D721Med (cell line): ENCODE measurements around the gene COX6A1.

Experiments
- DNase-seq: peaks from one replicate; pipeline ENCODE4 v3.0.0; 2011; ENCODE audit warnings: low spot score; ENCODE audit not compliant: insufficient read length
- FAIRE-seq: peaks from 2 replicates; lab custom pipeline; 2011; peaks lifted over from hg19 to GRCh38; lab: Jason Lieb, UNC
- TF ChIP-seq, protein P1 (sequence below): IDR thresholded peaks from 2 replicates; pipeline ENCODE4 v1.5.1; 2012; ENCODE audit warnings: mild to moderate bottlenecking, control low read depth; ENCODE audit not compliant: insufficient read depth; ENCODE audit errors: missing control alignments

COX6A1 gene

DNA sequence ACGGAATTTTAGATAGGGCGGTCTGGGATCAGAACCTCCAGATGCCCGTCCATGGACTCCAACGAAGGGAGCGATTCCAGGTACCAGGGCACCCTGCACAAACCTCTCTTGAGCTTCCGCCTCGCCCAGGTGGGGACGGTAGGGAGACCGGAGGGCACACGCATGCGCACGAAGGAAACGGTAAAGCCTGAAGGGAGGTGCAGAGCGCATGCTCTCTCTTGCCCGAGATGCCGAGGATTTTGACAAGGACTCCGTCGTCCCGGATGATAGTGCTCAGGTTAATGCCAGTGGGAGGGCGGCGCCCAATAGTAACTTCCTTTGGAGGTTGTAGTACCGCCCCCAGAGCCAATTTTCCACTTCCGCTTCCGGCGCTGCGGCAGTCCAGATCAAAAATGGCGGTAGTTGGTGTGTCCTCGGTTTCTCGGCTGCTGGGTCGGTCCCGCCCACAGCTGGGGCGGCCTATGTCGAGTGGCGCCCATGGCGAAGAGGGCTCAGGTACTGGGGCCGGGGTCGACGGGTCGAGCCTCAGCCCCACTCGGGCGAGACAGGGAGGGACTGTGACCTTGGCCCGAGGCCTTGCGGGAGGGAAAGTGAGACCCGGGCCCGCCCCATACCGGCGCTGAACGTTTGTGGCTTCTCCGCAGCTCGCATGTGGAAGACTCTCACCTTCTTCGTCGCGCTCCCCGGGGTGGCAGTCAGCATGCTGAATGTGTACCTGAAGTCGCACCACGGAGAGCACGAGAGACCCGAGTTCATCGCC, at the start of gene COX6A1:
Gene COX6A1, plus strand, starts transcription at position 379 of the 760 bp plus-strand sequence. Its CDS starts 14 bp downstream, at position 393.
- DNase-seq (peak; percentile 93), FAIRE-seq (no peak)
- TF ChIP-seq, protein P1, sequence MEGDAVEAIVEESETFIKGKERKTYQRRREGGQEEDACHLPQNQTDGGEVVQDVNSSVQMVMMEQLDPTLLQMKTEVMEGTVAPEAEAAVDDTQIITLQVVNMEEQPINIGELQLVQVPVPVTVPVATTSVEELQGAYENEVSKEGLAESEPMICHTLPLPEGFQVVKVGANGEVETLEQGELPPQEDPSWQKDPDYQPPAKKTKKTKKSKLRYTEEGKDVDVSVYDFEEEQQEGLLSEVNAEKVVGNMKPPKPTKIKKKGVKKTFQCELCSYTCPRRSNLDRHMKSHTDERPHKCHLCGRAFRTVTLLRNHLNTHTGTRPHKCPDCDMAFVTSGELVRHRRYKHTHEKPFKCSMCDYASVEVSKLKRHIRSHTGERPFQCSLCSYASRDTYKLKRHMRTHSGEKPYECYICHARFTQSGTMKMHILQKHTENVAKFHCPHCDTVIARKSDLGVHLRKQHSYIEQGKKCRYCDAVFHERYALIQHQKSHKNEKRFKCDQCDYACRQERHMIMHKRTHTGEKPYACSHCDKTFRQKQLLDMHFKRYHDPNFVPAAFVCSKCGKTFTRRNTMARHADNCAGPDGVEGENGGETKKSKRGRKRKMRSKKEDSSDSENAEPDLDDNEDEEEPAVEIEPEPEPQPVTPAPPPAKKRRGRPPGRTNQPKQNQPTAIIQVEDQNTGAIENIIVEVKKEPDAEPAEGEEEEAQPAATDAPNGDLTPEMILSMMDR: no peak

DNA sequence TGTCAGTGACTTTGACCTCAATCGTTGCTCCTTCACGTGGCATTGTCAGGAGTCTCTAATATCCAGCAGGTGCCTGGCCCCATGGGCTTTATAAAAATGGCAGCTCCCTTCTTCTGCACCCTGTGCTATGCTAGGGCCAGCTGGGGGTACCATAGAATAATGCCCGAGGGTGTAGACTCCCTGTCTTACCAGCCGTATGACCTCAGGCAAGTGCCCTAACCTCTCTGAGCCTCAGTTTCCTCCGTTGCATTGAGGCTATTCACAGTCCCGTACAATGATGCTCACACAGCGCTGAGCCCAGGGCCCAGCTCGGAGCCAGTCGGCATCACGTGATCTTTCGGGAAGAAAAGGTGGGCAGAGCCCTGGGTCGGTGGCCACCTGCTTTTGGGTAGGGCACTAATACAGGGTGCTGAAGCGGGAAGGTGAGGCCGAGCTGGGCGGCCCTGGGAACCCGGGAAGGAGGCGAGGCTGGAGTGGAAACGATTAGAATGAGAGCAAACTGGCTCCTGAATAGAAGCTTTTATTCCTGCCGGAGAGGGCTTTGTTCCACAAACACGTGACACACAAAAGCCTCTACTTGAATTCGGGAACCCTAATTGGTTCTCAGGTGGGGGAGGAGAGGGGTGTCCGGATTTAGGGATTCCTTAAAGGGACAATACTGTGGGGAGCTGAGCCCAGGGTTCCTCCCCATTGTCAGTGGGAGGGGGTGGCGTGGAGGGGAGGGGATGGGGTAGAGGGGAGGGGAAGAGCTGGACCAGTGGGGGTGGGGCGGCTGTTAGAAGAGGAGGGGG, 49.0 kb upstream of the COX6A1 start:
- DNase-seq (no peak), FAIRE-seq (no peak)
- TF ChIP-seq, protein P1: no peak

DNA sequence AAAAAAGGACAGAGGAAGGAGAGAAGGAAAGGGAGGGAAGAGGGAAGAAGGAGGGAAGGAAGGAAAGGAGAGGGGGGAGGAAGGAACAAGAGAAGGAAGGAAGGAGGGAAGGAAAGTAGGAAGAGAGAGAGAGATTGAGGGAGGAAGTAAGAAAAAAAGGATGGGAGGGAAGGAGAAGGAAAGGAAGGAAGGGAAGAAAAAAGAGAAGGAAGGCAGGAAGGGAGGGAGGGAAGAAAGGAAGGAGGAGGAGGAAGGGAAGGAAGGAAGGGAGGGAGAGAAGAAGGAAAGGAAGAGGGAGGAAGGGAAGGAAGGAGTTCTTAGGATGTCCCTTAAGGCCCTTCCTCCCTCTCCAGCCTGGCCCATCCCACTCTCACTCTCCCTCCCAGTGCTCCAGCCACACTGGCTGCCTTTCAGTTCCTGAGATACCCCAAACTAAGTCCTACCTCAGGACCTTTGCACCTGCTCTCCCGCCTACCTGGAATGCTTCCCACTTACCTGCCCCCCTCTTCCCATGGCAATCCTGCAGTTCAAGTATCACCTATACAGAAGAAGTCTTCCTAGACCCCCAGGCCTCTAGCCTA, 47.3 kb upstream of the COX6A1 start:
- DNase-seq: no peak
- FAIRE-seq: no peak
- TF ChIP-seq, protein P1: no peak

DNA sequence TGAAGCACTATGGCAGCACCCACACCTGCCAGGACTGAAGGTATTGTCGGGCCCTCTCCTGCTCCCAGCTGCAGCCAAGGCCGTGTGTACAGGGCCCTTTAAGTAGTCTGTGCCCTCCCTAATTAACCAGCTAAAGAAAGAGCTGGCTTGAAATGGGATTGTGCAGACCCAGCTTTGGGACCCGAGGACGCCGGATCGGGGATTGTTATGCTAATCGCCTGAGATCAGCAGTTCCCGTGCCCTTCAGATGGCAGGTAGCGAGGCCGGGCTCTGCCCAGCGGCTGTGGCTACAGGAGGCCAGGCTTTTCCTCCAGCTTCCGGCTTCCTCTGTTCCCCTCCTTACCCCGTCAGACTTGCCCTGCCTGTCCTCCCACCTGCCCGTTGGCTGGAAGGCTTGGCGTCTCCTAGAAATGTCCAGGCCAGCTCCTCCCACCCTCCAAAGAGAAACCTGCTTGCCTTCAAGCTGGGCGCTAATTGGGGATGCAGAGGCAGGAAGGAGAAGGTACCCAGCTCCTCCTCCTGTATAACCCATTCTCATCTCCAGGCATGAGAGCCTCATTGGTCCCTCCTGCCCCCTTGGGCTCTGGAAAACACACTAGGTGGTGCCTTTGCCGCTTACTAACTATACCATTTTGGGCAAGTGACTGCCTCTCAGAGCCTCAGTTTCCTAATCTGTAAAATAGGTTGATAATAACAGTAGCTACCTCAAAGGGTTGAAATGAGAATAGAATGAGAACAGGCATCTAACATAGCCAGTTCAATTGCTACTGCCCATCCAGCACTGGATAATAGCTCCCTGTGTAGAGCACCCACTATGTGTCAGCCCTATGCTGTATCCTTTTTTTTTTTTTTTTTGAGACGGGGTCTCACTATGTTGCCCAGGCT, 43.2 kb upstream of the COX6A1 start:
- TF ChIP-seq, protein P1: no peak
- no peak for DNase-seq
- no peak for FAIRE-seq

DNA sequence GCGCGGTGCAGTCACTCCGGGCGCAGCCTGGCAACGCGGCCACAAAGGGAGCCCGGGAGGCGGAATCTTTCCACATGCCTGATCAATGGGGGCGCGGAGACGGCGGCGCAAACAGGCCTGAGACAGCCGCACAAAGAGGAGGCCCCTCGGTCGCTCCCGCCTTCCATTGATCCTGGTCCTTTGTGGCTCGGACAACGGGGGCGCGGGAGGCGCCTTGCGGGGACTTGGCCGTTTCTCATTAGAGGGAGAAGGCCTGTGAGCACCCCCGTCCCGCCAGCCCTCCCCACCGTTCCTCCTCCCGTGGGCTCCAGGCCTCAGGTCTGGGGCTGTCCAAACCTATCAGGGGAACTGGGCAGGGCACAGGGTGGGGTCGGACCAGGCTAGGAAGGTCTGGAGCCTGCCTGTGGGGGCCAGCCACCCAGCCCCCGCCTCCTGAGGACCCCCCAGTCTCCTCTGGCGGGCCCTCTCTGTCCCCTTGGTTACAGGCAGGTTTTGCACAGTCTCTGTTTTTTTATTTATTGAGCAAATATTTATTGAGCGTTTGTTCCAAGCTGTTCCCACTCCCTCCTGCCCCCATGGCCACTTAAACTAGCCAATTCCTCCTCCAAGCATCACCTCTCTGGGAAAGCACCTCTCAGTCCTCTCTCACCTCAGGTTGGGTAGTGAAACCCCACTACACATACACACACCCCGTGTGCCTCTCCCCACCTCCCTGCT, 39.9 kb upstream of the COX6A1 start:
- FAIRE-seq (no peak), DNase-seq (no peak)
- TF ChIP-seq, protein P1: no peak

DNA sequence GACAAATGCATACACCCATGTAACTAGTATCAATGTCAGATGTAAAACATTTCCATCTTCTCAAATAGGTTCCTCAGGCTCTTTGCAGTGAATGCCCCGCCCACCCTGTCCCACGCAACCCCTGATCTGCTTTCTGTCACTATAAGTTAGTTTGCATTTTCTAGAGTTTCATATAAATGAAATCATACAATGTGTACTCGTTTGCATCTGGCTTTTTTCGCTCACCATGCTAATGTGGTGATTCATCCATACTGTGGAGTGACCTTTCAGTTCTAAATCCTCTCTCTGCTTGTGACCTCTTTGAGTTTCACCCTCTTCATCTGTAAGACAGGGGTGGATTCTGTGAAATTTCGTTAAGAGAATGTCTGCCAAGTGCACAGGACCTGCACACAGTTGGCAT, 38.4 kb upstream of the COX6A1 start:
- FAIRE-seq (no peak), DNase-seq (no peak)
- TF ChIP-seq, protein P1: no peak
